ENCODE data around the gene SPR.

The SPR gene

GRCh38 chr2:72917138-72917876 lies 30.1 kb downstream of the SPR start, which contains the start of gene EMX1:
TSS of gene EMX1 (plus strand) at chr2:72917519. CDS start at chr2:72917853, 334 bp downstream.
- Histone ChIP-seq H3K36me3 (ENCODE audit: insufficient read depth, low read length) (no peaks in the 10 kb centered on the region), H3K4me2 (ENCODE audit: low read depth, low read length, poor library complexity, severe bottlenecking) (no peak within 1 kb of the TSS), H3K27me3 (ENCODE audit: insufficient read depth, low read length, poor library complexity, severe bottlenecking) (no peaks in the 10 kb centered on the region), H3K4me3 (ENCODE audit: low read length, poor library complexity, severe bottlenecking) (no peak within 1 kb of the TSS), H3F3A (ENCODE audit: low read depth) (no peaks in the 10 kb centered on the region), H3K9me2 (replicated peaks; ENCODE audit: low read depth, low read length) (no peaks in the 10 kb centered on the region), H2AFZ (ENCODE audit: low read length) (no peak within 1 kb of the TSS), H3K4me1 (ENCODE audit: insufficient read depth, low read length, poor library complexity, severe bottlenecking) (no peaks in the 10 kb centered on the region), H3K79me2 (ENCODE audit: insufficient read depth, low read length) (no peaks in the 10 kb centered on the region), H4K20me1 (ENCODE audit: insufficient read depth, low read length, poor library complexity, severe bottlenecking) (no peaks in the 10 kb centered on the region), H3K9me3 (ENCODE audit: insufficient read depth, low read depth, low read length) (no peaks in the 10 kb centered on the region), H3K9ac (ENCODE audit: low read depth, low read length, poor library complexity, severe bottlenecking) (no peak within 1 kb of the TSS)
- TF ChIP-seq EZH2phosphoT487 (IDR thresholded peaks at IDR 0.05; ENCODE audit: borderline replicate concordance): no peak
- TF ChIP-seq, protein P1, sequence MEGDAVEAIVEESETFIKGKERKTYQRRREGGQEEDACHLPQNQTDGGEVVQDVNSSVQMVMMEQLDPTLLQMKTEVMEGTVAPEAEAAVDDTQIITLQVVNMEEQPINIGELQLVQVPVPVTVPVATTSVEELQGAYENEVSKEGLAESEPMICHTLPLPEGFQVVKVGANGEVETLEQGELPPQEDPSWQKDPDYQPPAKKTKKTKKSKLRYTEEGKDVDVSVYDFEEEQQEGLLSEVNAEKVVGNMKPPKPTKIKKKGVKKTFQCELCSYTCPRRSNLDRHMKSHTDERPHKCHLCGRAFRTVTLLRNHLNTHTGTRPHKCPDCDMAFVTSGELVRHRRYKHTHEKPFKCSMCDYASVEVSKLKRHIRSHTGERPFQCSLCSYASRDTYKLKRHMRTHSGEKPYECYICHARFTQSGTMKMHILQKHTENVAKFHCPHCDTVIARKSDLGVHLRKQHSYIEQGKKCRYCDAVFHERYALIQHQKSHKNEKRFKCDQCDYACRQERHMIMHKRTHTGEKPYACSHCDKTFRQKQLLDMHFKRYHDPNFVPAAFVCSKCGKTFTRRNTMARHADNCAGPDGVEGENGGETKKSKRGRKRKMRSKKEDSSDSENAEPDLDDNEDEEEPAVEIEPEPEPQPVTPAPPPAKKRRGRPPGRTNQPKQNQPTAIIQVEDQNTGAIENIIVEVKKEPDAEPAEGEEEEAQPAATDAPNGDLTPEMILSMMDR (conservative IDR thresholded peaks at IDR 0.05; ENCODE audit: low read length): no peak

GRCh38 chr2:72917877-72918553 lies 30.8 kb downstream of the SPR start:
- H3F3A ChIP-seq (ENCODE audit: low read depth): no peaks in the 10 kb centered on the region
- no peaks in the 10 kb centered on the region for H3K9me2 ChIP-seq (replicated peaks; ENCODE audit: low read depth, low read length)
- H3K4me1 ChIP-seq (ENCODE audit: insufficient read depth, low read length, poor library complexity, severe bottlenecking): no peaks in the 10 kb centered on the region
- H3K9ac ChIP-seq (ENCODE audit: low read depth, low read length, poor library complexity, severe bottlenecking): no peak overlapping the region
- no peaks in the 10 kb centered on the region for H3K27me3 ChIP-seq (ENCODE audit: insufficient read depth, low read length, poor library complexity, severe bottlenecking)
- H3K4me2 ChIP-seq (ENCODE audit: low read depth, low read length, poor library complexity, severe bottlenecking): no peak overlapping the region
- no peaks in the 10 kb centered on the region for H3K36me3 ChIP-seq (ENCODE audit: insufficient read depth, low read length)
- TF ChIP-seq EZH2phosphoT487 (IDR thresholded peaks at IDR 0.05; ENCODE audit: borderline replicate concordance): no peak
- TF ChIP-seq, protein P1 (conservative IDR thresholded peaks at IDR 0.05; ENCODE audit: low read length): no peak
- no peaks in the 10 kb centered on the region for H3K79me2 ChIP-seq (ENCODE audit: insufficient read depth, low read length)
- H3K4me3 ChIP-seq (ENCODE audit: low read length, poor library complexity, severe bottlenecking): no peak overlapping the region
- no peaks in the 10 kb centered on the region for H4K20me1 ChIP-seq (ENCODE audit: insufficient read depth, low read length, poor library complexity, severe bottlenecking)
- no peak overlapping the region for H2AFZ ChIP-seq (ENCODE audit: low read length)
- no peaks in the 10 kb centered on the region for H3K9me3 ChIP-seq (ENCODE audit: insufficient read depth, low read depth, low read length)

DNA sequence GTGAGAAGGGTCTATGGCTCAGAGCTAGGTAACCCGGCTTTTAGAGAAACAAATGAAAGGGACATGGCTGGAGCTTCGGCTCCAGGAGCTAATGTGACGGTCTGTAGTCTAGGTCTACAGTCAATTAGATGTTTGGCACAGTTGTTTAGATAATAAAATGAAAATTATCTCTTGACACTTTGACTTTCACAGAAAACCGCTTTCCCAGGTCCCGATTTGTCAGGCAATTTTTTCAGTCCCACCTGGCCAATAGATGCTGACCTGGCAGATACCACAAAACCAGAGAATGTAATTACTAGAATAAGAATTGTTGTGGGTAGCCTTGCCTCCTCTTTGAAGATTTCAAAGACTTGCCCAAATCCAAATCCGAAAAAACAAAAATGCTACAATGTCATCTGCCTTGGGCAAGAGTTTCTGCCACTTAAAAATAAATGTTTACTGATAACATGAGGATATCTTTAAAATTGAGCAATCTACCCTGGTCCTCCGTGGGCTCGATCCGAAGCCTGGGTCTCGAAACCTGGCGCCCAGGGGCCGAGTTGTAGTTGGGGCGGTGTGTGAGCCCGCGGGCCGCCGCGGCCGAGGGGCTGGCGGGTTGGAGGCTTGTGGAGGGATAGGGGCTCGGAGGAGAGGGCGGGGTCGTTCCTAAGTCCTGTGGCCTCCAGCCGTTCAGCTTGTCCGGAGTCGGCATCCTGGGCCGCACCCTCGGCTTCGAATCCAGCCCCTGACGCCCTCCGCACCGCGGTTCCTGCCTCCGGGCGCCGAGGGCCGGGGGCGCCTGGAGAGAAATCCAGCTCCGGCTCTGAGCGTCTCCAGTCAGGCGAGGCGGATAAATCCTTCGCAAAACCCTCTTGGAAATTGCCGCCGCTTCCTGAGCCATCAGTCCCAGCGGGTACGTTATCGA lies 32.5 kb downstream of the SPR start:
- Histone ChIP-seq H4K20me1 (ENCODE audit: insufficient read depth, low read length, poor library complexity, severe bottlenecking) (no peaks in the 10 kb centered on the region), H3K36me3 (ENCODE audit: insufficient read depth, low read length) (no peaks in the 10 kb centered on the region), H3F3A (ENCODE audit: low read depth) (no peaks in the 10 kb centered on the region), H3K27me3 (ENCODE audit: insufficient read depth, low read length, poor library complexity, severe bottlenecking) (no peaks in the 10 kb centered on the region), H3K79me2 (ENCODE audit: insufficient read depth, low read length) (no peaks in the 10 kb centered on the region), H3K9me2 (replicated peaks; ENCODE audit: low read depth, low read length) (no peaks in the 10 kb centered on the region), H3K4me2 (ENCODE audit: low read depth, low read length, poor library complexity, severe bottlenecking) (no peak overlapping the region), H3K4me1 (ENCODE audit: insufficient read depth, low read length, poor library complexity, severe bottlenecking) (no peaks in the 10 kb centered on the region), H3K9me3 (ENCODE audit: insufficient read depth, low read depth, low read length) (no peaks in the 10 kb centered on the region), H2AFZ (ENCODE audit: low read length) (no peak overlapping the region), H3K4me3 (ENCODE audit: low read length, poor library complexity, severe bottlenecking) (no peak overlapping the region), H3K9ac (ENCODE audit: low read depth, low read length, poor library complexity, severe bottlenecking) (no peak overlapping the region)
- no peak for TF ChIP-seq EZH2phosphoT487 (IDR thresholded peaks at IDR 0.05; ENCODE audit: borderline replicate concordance)
- TF ChIP-seq, protein P1 (conservative IDR thresholded peaks at IDR 0.05; ENCODE audit: low read length): no peak

Data from Loucy (cell line).